Neural progenitor cell (in vitro differentiated cells): ENCODE results near the gene EPHA10. TPM values are rescaled to one million over a fixed set of nuclear protein-coding genes. Genes with fewer than 3 reads are reported as not detected.
A peak's percentile ranks its signal among the peaks of the same experiment; 100 is the strongest.

Experiments
- DNase-seq: peaks from one replicate; pipeline ENCODE4 v3.0.0-alpha.2; 2016; ENCODE audit warnings: low spot score
- H2AFZ ChIP-seq: fragments of 200-600 bp; sonication (generic); replicated peaks from 2 replicates; pipeline ENCODE4 v1.6.1; 2016; ENCODE audit warnings: antibody characterized with exemption
- H3F3A ChIP-seq: fragments of 200-600 bp; sonication (generic); 2 replicates; pipeline ENCODE4 v1.6.1; 2016; ENCODE audit warnings: antibody characterized with exemption, low read depth
- H3K27ac ChIP-seq: fragments of 200-600 bp; sonication (generic); 2 replicates; pipeline ENCODE4 v1.5.1; 2016; ENCODE audit warnings: mild to moderate bottlenecking
- H3K27me3 ChIP-seq: fragments of 200-600 bp; sonication (generic); 2 replicates; pipeline ENCODE4 v1.6.1; 2016; ENCODE audit warnings: mild to moderate bottlenecking, moderate library complexity
- H3K36me3 ChIP-seq: fragments of 200-600 bp; sonication (generic); 2 replicates; pipeline ENCODE4 v1.5.1; 2016
- H3K4me1 ChIP-seq: fragments of 200-600 bp; sonication (generic); 2 replicates; pipeline ENCODE4 v1.6.1; 2016; ENCODE audit warnings: mixed run types
- H3K4me2 ChIP-seq: fragments of 200-600 bp; sonication (generic); 2 replicates; pipeline ENCODE4 v1.6.1; 2016
- H3K4me3 ChIP-seq: fragments of 200-600 bp; sonication (generic); 2 replicates; pipeline ENCODE4 v1.5.1; 2016
- H3K79me2 ChIP-seq: fragments of 200-600 bp; sonication (generic); 2 replicates; pipeline ENCODE4 v1.6.1; 2016; ENCODE audit warnings: low read depth
- H3K9ac ChIP-seq: fragments of 200-600 bp; sonication (generic); 2 replicates; pipeline ENCODE4 v1.6.1; 2016
- H3K9me3 ChIP-seq: fragments of 200-600 bp; sonication (generic); 2 replicates; pipeline ENCODE4 v1.5.1; 2016; ENCODE audit warnings: low read depth
- H4K20me1 ChIP-seq: fragments of 200-600 bp; sonication (generic); 2 replicates; pipeline ENCODE4 v1.6.1; 2016; ENCODE audit warnings: low read depth
- H3K27ac Mint-ChIP-seq: 3 replicates; pipeline ENCODE4 v1.8.0; 2021; ENCODE audit warnings: mixed read lengths
- H3K27me3 Mint-ChIP-seq: 2 replicates; pipeline ENCODE4 v1.8.0; 2022; ENCODE audit warnings: low read depth, mild to moderate bottlenecking, inconsistent platforms, moderate library complexity, mixed read lengths; ENCODE audit not compliant: insufficient read depth
- H3K36me3 Mint-ChIP-seq: 3 replicates; pipeline ENCODE4 v1.8.0; 2021; ENCODE audit warnings: mixed read lengths
- H3K4me1 Mint-ChIP-seq: 3 replicates; pipeline ENCODE4 v1.8.0; 2021; ENCODE audit warnings: mixed read lengths
- H3K4me3 Mint-ChIP-seq: 3 replicates; pipeline ENCODE4 v1.8.0; 2021; ENCODE audit warnings: mild to moderate bottlenecking, moderate library complexity, mixed read lengths
- H3K9me3 Mint-ChIP-seq: 3 replicates; pipeline ENCODE4 v1.8.0; 2020; ENCODE audit warnings: mixed read lengths
- CTCF ChIP-seq: fragments of 200-600 bp; sonication (generic); IDR thresholded peaks from 2 replicates; pipeline ENCODE4 v1.5.1; 2017; ENCODE audit warnings: antibody characterized with exemption, mild to moderate bottlenecking
- EZH2 ChIP-seq: fragments of 200-600 bp; sonication (generic); IDR thresholded peaks from 2 replicates; pipeline ENCODE4 v1.6.1; 2017; ENCODE audit warnings: antibody characterized with exemption, mild to moderate bottlenecking, moderate library complexity
- EZH2phosphoT487 ChIP-seq: fragments of 200-600 bp; sonication (generic); IDR thresholded peaks from 2 replicates; pipeline ENCODE4 v1.6.1; 2017; ENCODE audit warnings: antibody characterized with exemption
- total RNA-seq: library from RNA; depleted of rRNA; stranded (reverse); fragments of >200 nt; gene quantifications from 2 replicates; pipeline ENCODE4 v1.2.3, GENCODE V29; 2015; ENCODE audit warnings: low replicate concordance

The EPHA10 gene
- total RNA-seq, 1 donor from 2014 or later, result not detected

GRCh38 chr1:37692834-37693175, 72.1 kb downstream of the EPHA10 start:
- Mint-ChIP-seq H3K4me3 (peak overlapping the region; percentile 98), H3K27me3 (peaks cover 6% of the 10 kb centered on the region), H3K9me3 (no peaks in the 10 kb centered on the region), H3K4me1 (peaks cover 33% of the 10 kb centered on the region), H3K36me3 (peaks cover 9% of the 10 kb centered on the region), H3K27ac (no peak overlapping the region)
- Histone ChIP-seq H3K27me3 (no peaks in the 10 kb centered on the region), H3K79me2 (peaks cover 49% of the 10 kb centered on the region), H3K9me3 (no peaks in the 10 kb centered on the region), H4K20me1 (no peaks in the 10 kb centered on the region), H3K36me3 (peaks cover 11% of the 10 kb centered on the region), H3K4me2 (peak overlapping the region; percentile 91), H3K27ac (no peak overlapping the region), H2AFZ (peak overlapping the region; percentile 82), H3F3A (no peaks in the 10 kb centered on the region), H3K9ac (peak overlapping the region; percentile 63), H3K4me1 (peaks cover 20% of the 10 kb centered on the region), H3K4me3 (peak overlapping the region; percentile 95)
- DNase-seq, result no peak
- TF ChIP-seq CTCF, result no peak
- no peak for TF ChIP-seq EZH2phosphoT487
- no peak for TF ChIP-seq EZH2

DNA sequence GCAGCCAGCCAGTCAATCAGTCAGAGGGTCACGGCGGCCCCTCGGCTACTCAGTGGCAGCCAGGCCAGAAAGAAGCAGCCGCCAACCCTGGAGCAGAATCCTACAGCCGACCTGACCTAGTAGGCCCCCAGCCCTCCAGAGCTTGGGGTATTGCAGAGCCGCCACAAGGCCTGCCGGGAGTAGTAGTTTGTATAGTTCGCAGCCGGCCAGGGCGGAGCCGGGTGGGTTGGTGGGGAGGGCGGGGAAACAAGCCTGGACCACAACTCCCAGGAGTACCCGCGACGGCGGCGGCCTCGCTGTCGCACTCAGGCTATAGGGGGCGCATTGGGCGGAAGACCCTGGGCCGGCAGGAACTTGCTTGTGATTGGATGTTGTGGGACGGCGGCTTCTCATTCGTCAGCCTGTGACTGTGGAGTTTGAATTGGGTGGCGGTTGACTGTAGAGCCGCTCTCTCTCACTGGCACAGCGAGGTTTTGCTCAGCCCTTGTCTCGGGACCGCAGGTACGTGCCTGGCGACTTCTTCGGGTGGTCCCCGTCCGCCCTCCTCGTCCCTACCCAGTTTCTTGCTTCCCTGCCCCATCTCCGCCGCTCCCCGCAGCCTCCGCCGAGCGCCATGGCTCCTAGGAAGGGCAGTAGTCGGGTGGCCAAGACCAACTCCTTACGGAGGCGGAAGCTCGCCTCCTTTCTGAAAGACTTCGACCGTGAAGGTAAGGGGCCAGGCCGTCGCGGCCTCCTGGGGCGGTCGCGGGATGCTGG, 72.7 kb downstream of the EPHA10 start, which contains the start of gene CDCA8:
CDCA8 (plus strand) TSS at position 439 of the 756 bp plus-strand sequence; CDS start at position 614, 175 bp downstream.
- H3K27ac Mint-ChIP-seq, result peak within 1 kb of the TSS; percentile 91
- no peaks in the 10 kb centered on the region for H4K20me1 ChIP-seq
- peaks cover 10% of the 10 kb centered on the region for H3K36me3 ChIP-seq
- H3K9me3 ChIP-seq, result no peaks in the 10 kb centered on the region
- peaks cover 7% of the 10 kb centered on the region for H3K36me3 Mint-ChIP-seq
- H3K27me3 Mint-ChIP-seq, result peaks cover 6% of the 10 kb centered on the region
- H3K27ac ChIP-seq, result no peak within 1 kb of the TSS
- peaks cover 33% of the 10 kb centered on the region for H3K4me1 Mint-ChIP-seq
- H2AFZ ChIP-seq, result peak within 1 kb of the TSS; percentile 82
- H3K9ac ChIP-seq, result peak within 1 kb of the TSS; percentile 63
- H3K9me3 Mint-ChIP-seq, result no peaks in the 10 kb centered on the region
- peak within 1 kb of the TSS; percentile 91 for H3K4me2 ChIP-seq
- peaks cover 49% of the 10 kb centered on the region for H3K79me2 ChIP-seq
- H3K4me1 ChIP-seq, result peaks cover 20% of the 10 kb centered on the region
- H3K27me3 ChIP-seq, result no peaks in the 10 kb centered on the region
- TF ChIP-seq CTCF (peak; percentile 70), EZH2phosphoT487 (no peak), EZH2 (no peak)
- H3K4me3 Mint-ChIP-seq, result peak within 1 kb of the TSS; percentile 98
- H3K4me3 ChIP-seq, result peak within 1 kb of the TSS; percentile 95
- DNase-seq, result peak; percentile 99
- H3F3A ChIP-seq, result no peaks in the 10 kb centered on the region

DNA sequence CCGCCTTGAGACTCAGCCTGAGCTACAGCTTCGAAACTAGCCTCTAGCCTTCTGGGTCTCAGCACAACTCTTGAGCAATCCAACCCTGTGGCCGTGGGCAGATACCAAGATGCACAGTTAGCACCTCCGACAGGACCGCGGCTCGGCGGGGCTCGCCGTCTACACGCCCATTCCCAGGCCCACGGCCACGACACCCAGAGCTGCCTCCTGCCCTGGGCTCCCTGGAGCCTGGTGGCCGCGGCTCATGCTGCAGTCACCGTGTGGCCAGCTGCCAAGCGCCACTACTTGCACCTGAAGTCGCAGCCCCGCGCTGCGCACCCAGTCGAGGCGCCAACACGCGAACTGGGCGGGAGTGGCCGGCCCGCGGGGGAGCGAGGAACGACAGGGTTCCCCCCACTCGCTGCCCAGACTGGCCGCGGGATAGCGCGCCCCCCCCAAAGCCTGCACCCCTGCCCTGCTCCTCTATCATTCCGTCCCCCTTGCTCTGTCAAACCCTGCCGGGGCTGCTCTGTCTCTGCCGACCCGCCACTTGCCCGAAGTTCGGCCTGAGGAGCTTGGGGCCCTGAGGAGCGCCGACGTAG, 73.3 kb downstream of the EPHA10 start:
- H3K9ac ChIP-seq, result peak overlapping the region; percentile 6

More for the DNA sequence above, 73.3 kb downstream of the EPHA10 start:
- peaks cover 33% of the 10 kb centered on the region for H3K4me1 Mint-ChIP-seq
- peak overlapping the region; percentile 87 for H3K4me2 ChIP-seq
- no peaks in the 10 kb centered on the region for H3K9me3 Mint-ChIP-seq
- H3K9me3 ChIP-seq, result no peaks in the 10 kb centered on the region
- no peak overlapping the region for H3K27ac ChIP-seq
- H3F3A ChIP-seq, result no peaks in the 10 kb centered on the region
- peaks cover 8% of the 10 kb centered on the region for H3K36me3 ChIP-seq
- peak overlapping the region; percentile 98 for H3K4me3 Mint-ChIP-seq
- DNase-seq, result peak; percentile 49
- H3K79me2 ChIP-seq, result peaks cover 49% of the 10 kb centered on the region
- H3K27me3 ChIP-seq, result no peaks in the 10 kb centered on the region
- H3K4me1 ChIP-seq, result peaks cover 20% of the 10 kb centered on the region
- peaks cover 7% of the 10 kb centered on the region for H3K27me3 Mint-ChIP-seq
- no peaks in the 10 kb centered on the region for H4K20me1 ChIP-seq
- H3K36me3 Mint-ChIP-seq, result peaks cover 7% of the 10 kb centered on the region
- peak overlapping the region; percentile 65 for H2AFZ ChIP-seq
- peak overlapping the region; percentile 91 for H3K27ac Mint-ChIP-seq
- H3K4me3 ChIP-seq, result peak overlapping the region; percentile 95
- TF ChIP-seq EZH2phosphoT487, result no peak
- no peak for TF ChIP-seq EZH2
- TF ChIP-seq CTCF, result no peak
